NT2/D1 (cell line): Measurements from ENCODE around the gene RUFY4.

Experiments used
- DNase-seq: peaks from one replicate; pipeline ENCODE4 v3.0.0-alpha.2; 2011; ENCODE audit warnings: low read depth, low spot score
- H3K27me3 ChIP-seq: 2 replicates; pipeline ENCODE4 v1.6.0; 2011; ENCODE audit warnings: mild to moderate bottlenecking; ENCODE audit not compliant: insufficient read length, insufficient read depth
- H3K36me3 ChIP-seq: 2 replicates; pipeline ENCODE4 v1.6.1; 2011; ENCODE audit warnings: mild to moderate bottlenecking, low read length, mixed read lengths; ENCODE audit not compliant: insufficient read depth, insufficient read length
- H3K4me1 ChIP-seq: 2 replicates; pipeline ENCODE4 v1.5.1; 2011; ENCODE audit not compliant: insufficient read depth, insufficient read length
- H3K4me3 ChIP-seq: 2 replicates; pipeline ENCODE4 v1.5.1; 2011; ENCODE audit warnings: low read depth; ENCODE audit not compliant: insufficient read length
- H3K9ac ChIP-seq: 2 replicates; pipeline ENCODE4 v1.6.0; 2011; ENCODE audit warnings: low read depth; ENCODE audit not compliant: insufficient read length
- H3K9me3 ChIP-seq: 2 replicates; pipeline ENCODE4 v1.5.1; 2011; ENCODE audit warnings: mild to moderate bottlenecking, low read length; ENCODE audit not compliant: insufficient read depth
- SUZ12 ChIP-seq: IDR thresholded peaks from 2 replicates; pipeline ENCODE4 v1.6.1; 2011; ENCODE audit not compliant: insufficient read length, insufficient read depth; ENCODE audit errors: extremely low read depth
- YY1 ChIP-seq: IDR thresholded peaks from 2 replicates; pipeline ENCODE4 v1.6.1; 2011; ENCODE audit not compliant: insufficient read length, insufficient read depth
- ZNF274 ChIP-seq: IDR thresholded peaks from 2 replicates; pipeline ENCODE4 v1.6.1; 2011; ENCODE audit warnings: mild to moderate bottlenecking, low read depth, low read length

RUFY4 gene

DNA sequence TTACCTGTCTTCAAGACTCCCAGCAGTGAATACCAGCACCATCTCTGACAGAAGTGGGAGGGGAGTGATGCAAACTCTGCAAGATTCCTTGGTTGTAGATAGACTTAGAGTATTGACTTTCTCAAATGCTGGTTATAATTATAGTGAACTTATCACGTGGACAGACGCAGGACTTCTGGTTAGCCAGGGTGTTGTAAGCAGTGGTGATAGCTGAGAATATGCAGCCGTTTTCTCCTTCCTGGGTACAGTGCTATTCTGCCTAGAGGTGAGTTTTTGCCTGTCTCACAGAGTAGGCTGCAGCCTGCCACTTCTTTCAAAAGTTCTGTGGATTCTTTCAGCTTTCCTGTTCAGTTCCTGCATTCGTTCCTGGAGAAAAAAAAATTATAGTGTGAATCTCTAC is 56.0 kb downstream of the RUFY4 start:
- Histone ChIP-seq H3K27me3 (no peaks in the 10 kb centered on the region), H3K4me3 (no peak overlapping the region), H3K9me3 (peaks cover 11% of the 10 kb centered on the region), H3K36me3 (no peaks in the 10 kb centered on the region), H3K9ac (no peak overlapping the region), H3K4me1 (no peaks in the 10 kb centered on the region)
- TF ChIP-seq SUZ12 (no peak), ZNF274 (no peak), YY1 (no peak)
- DNase-seq = no peak

DNA sequence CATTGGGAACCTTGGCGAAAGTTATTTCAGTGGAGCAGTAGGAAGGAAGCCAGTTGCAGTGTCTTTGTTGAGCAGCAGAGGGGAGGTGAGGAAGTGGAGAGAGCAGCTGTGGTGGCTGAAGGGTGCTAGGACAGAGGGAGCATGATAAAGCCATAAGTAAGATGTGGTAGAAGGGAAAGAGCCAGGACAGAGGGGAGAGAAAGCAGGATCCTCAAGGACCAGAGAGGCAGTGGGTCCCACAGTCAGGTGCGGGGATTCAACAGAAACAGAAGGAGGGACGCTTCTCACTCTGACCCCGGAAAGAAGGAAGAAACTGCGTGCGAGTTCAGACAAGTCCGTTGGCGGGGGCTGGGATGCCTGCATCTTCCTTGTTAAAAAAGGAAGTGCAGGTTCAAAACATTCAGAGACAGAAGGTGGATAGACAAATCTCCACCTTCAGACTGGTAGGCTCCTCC is 56.6 kb downstream of the RUFY4 start, which contains the start of gene CXCR2:
Gene CXCR2, plus strand, starts transcription at position 403 of the 455 bp plus-strand sequence. CDS start 8,774 bp downstream, outside the sequence.
- no peak within 1 kb of the TSS for H3K9ac ChIP-seq
- no peaks in the 10 kb centered on the region for H3K36me3 ChIP-seq
- H3K9me3 ChIP-seq = peaks cover 11% of the 10 kb centered on the region
- no peaks in the 10 kb centered on the region for H3K27me3 ChIP-seq
- TF ChIP-seq YY1 (no peak), ZNF274 (no peak), SUZ12 (no peak)
- H3K4me3 ChIP-seq = no peak within 1 kb of the TSS
- H3K4me1 ChIP-seq = no peaks in the 10 kb centered on the region
- DNase-seq = no peak

GRCh38 chr2:218127929-218128455 is 58.9 kb downstream of the RUFY4 start:
- Histone ChIP-seq H3K4me3 (no peak overlapping the region), H3K9ac (no peak overlapping the region), H3K27me3 (no peaks in the 10 kb centered on the region), H3K36me3 (no peaks in the 10 kb centered on the region), H3K9me3 (no peaks in the 10 kb centered on the region), H3K4me1 (peaks cover 2% of the 10 kb centered on the region)
- no peak for DNase-seq
- TF ChIP-seq YY1 = no peak
- TF ChIP-seq ZNF274 = no peak

DNA sequence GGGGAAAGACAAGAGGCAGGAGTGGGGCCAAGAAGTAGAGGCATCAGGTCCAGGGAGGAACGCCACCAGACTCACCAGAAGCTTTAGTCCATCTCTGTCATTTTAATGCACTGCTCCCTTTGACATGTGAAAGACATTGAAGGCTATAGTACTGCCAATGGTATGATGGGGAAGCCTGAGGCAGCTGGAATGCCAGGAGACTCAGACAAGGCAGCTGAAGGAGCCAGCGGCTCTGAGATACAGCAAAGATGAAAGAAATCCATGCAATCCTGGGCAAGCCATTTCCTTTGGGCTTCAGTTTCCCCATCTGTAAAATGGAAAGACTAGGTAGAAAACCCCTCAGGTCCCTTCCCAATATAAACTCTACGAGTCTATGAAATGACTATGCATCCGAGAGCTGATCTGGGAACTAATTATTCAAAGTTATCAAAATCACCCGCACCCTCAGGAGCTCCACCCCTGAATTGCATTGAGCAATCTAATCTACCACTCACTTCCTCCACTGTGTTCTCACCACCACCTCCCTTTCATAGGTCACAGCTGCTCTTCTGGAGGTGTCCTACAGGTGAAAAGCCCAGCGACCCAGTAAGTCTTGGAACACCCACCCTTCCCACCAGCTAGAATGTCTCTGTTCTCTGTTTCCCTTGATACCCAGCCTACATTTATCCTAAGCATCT is 59.9 kb downstream of the RUFY4 start:
- no peak for DNase-seq
- TF ChIP-seq YY1 (no peak), ZNF274 (no peak), SUZ12 (no peak)
- no peaks in the 10 kb centered on the region for H3K36me3 ChIP-seq
- H3K9me3 ChIP-seq = no peaks in the 10 kb centered on the region
- no peak overlapping the region for H3K4me3 ChIP-seq
- H3K4me1 ChIP-seq = peaks cover 2% of the 10 kb centered on the region
- H3K9ac ChIP-seq = no peak overlapping the region
- H3K27me3 ChIP-seq = no peaks in the 10 kb centered on the region

DNA sequence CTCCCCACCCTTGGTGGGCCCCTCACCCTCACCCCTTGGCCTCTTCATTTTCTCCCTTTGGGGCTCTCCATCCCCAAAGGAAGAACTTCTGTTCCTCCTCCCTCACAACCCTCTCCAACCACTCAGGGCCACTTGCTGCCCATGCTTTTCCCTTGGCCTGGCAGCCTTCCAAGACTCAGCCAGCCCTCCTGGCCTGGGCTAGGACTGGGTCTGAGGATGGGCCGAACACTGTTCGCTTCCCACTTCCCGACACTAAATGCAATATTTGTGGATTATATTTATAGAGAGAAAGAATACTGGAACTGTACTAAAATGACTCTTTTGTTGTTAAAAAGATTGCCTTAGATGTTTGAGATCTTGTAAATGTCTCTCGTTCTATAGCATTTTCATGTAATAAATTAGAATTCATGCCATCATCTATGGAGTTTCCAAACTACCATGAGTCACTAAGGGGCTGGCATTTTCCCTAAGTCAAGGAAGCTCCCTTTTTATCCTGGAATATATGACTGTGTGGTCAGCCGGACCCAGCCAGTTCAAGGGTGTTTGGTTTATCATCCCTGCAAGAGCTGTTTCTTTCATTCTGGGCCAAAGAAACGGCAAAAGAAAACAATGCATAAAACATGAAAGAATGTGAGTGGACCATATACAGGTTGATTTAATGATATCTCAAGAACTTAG is 60.5 kb downstream of the RUFY4 start:
- H3K9ac ChIP-seq = no peak overlapping the region
- H3K4me1 ChIP-seq = peaks cover 2% of the 10 kb centered on the region
- TF ChIP-seq YY1 = no peak
- no peak for TF ChIP-seq ZNF274
- TF ChIP-seq SUZ12 = no peak
- no peaks in the 10 kb centered on the region for H3K36me3 ChIP-seq
- no peak for DNase-seq
- no peaks in the 10 kb centered on the region for H3K9me3 ChIP-seq
- H3K27me3 ChIP-seq = no peaks in the 10 kb centered on the region
- H3K4me3 ChIP-seq = no peak overlapping the region

- H3K4me3 ChIP-seq = no peak overlapping the region
- H3K27me3 ChIP-seq = no peaks in the 10 kb centered on the region
- H3K36me3 ChIP-seq = no peaks in the 10 kb centered on the region
- H3K9me3 ChIP-seq = no peaks in the 10 kb centered on the region
- H3K4me1 ChIP-seq = peaks cover 2% of the 10 kb centered on the region
- TF ChIP-seq YY1 = no peak
- no peak for TF ChIP-seq SUZ12
- TF ChIP-seq ZNF274 = no peak
- H3K9ac ChIP-seq = no peak overlapping the region
- DNase-seq = no peak
Observed at GRCh38 chr2:218130377-218130776, 61.3 kb downstream of the RUFY4 start.

DNA sequence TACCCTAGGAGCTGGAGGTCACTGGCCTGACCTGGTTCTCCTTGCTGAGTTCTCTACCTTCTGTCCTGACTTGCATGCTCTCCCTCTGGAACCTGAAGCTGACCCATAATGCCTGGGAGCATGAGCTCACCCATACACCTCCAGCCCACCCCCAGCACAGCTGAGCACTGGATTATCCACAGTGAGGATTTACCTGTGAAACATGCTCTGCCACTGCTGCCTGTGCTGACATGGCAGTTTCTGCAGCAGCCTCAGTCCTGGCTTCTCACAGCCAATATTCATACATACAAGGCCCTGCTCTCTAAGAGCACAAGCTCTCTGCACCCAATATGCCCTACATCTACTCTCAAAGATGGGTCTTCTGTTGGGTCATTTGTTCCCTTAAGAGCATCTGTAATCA is 61.8 kb downstream of the RUFY4 start:
- Histone ChIP-seq H3K4me3 (no peak overlapping the region), H3K36me3 (no peaks in the 10 kb centered on the region)

More for the DNA sequence above, 61.8 kb downstream of the RUFY4 start:
- TF ChIP-seq ZNF274 (no peak), YY1 (no peak), SUZ12 (no peak)
- H3K4me1 ChIP-seq = peaks cover 2% of the 10 kb centered on the region
- no peaks in the 10 kb centered on the region for H3K27me3 ChIP-seq
- no peak for DNase-seq
- no peak overlapping the region for H3K9ac ChIP-seq
- no peaks in the 10 kb centered on the region for H3K9me3 ChIP-seq
